ENCODE measurements around the gene PYGM. TPM values are rescaled to one million over a fixed set of nuclear protein-coding genes. Genes with fewer than 3 reads are reported as not detected.

Gene PYGM
- total and polyA plus RNA-seq, 9 donors, result 0.24 to 12.0 (median 3.1) TPM

DNA sequence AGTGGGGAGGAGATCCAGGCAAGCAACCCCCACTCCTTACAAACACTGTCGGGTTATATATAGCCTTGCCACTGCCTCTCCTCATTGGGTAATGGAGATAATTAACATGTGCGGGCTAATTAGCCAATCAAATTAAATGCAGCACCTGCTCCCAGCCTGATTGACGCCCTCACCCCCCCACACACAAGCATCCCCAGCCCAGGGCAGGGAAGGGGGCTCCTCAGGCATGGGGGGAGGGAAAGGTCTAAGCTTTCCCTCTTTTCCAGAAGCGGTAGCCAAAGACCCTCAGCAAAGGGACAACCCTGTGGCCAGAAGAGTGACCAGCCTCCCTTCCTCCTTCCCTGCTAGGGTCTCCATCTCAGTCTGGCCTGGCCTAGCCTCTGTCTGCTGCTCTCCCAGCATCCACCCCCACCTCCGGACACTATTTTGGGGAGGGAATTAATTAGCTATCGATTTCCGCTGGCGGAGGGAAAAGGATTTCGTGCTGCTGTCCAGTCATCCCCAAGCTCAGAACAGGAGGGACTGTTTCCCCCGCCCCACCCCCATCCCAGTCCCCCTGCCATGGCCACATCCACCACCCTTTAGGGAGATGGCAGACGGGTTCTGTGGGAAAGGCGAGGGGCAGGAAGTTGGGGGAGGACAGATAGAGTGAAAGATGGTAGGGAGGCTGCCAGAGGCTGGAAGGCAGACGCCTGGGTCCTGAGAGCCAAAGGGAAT, 43.9 kb downstream of the PYGM start:
- Histone ChIP-seq H3K36me3 (no peaks in the 10 kb centered on the region), H3K4me1 (ENCODE audit: insufficient read depth) (no peaks in the 10 kb centered on the region), H3K27ac (no peak overlapping the region), H3K4me3 (no peak overlapping the region), H3K9me3 (no peaks in the 10 kb centered on the region), H3K27me3 (no peaks in the 10 kb centered on the region)
- TF ChIP-seq CTCF (IDR thresholded peaks at IDR 0.05) (no peak), POLR2A (IDR thresholded peaks at IDR 0.05) (no peak), EP300 (IDR thresholded peaks at IDR 0.05) (no peak)
- 17 to 32% (median 23%) methylated on average over 13 of the region's 13 CpGs for WGBS, 3 donors
- DNase-seq, result no peak
- intact Hi-C loops (cut with DNase I), result no loop called here

- intact Hi-C loops (cut with DNase I), result no loop called here
- Histone ChIP-seq H3K36me3 (no peaks in the 10 kb centered on the region), H3K27ac (no peak overlapping the region), H3K4me3 (no peak overlapping the region), H3K27me3 (no peaks in the 10 kb centered on the region), H3K9me3 (no peaks in the 10 kb centered on the region), H3K4me1 (ENCODE audit: insufficient read depth) (no peaks in the 10 kb centered on the region)
- 29 to 51% (median 43%) methylated on average over 5 of the region's 5 CpGs for WGBS, 3 donors
- TF ChIP-seq POLR2A (IDR thresholded peaks at IDR 0.05) (no peak), EP300 (IDR thresholded peaks at IDR 0.05) (no peak), CTCF (IDR thresholded peaks at IDR 0.05) (no peak)
- DNase-seq, result no peak
Measured at GRCh38 chr11:64715110-64715509, 44.7 kb downstream of the PYGM start.

GRCh38 chr11:64714666-64715065, 45.1 kb downstream of the PYGM start:
- H3K27ac ChIP-seq, result no peak overlapping the region
- WGBS, 3 donors, result 34 to 40% (median 38%) methylated on average over 5 of the region's 5 CpGs
- H3K36me3 ChIP-seq, result no peaks in the 10 kb centered on the region
- H3K27me3 ChIP-seq, result no peaks in the 10 kb centered on the region
- H3K4me3 ChIP-seq, result no peak overlapping the region
- no peaks in the 10 kb centered on the region for H3K9me3 ChIP-seq
- TF ChIP-seq CTCF (IDR thresholded peaks at IDR 0.05) (no peak), EP300 (IDR thresholded peaks at IDR 0.05) (no peak)
- intact Hi-C loops (cut with DNase I), result no loop called here
- H3K4me1 ChIP-seq (ENCODE audit: insufficient read depth), result no peaks in the 10 kb centered on the region
- DNase-seq, result no peak

DNA sequence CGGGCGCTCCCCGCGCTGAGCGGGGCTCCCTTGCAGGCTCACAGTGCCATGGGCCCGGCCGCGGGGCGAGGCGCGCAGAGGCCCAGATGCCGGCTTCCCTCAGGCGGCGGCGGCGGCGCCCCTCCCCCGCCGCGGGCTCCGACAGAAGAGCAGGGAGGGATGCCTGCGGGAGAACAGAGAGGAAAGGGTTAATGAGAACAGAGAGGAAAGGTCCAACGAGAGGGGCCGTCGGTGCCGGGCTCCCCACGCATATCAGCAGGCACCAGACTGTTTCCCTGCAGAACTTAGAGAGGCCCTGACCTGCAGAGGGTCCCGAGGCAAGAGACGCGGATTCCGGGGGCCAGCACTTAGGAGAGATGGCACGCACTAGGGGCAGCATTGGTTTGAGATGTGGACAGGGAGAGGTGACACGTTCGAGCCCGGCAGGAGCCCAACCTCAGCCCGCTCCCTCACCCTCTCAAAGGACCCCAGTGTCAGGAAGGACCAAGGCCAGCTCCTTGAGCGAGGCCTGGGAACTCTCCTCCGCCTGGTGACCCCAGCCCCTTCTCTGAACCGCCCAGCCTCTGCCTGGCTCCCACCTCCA, 45.9 kb downstream of the PYGM start:
- intact Hi-C loops (cut with DNase I), result no loop called here
- WGBS, 3 donors, result 3 to 7% (median 5%) methylated on average over 35 to 39 of the region's 39 CpGs
- no peak overlapping the region for H3K27ac ChIP-seq
- no peaks in the 10 kb centered on the region for H3K4me1 ChIP-seq (ENCODE audit: insufficient read depth)
- no peaks in the 10 kb centered on the region for H3K36me3 ChIP-seq
- H3K27me3 ChIP-seq, result no peaks in the 10 kb centered on the region
- H3K4me3 ChIP-seq, result no peak overlapping the region
- TF ChIP-seq CTCF (IDR thresholded peaks at IDR 0.05) (no peak), POLR2A (IDR thresholded peaks at IDR 0.05) (no peak), EP300 (IDR thresholded peaks at IDR 0.05) (no peak)
- peak in 1 of 5 donors; percentile 26 for DNase-seq
- no peaks in the 10 kb centered on the region for H3K9me3 ChIP-seq
